HepG2 (cell line): ENCODE measurements around the gene LRRC8D. TPM values are rescaled to one million over a fixed set of nuclear protein-coding genes. Genes with fewer than 3 reads are reported as not detected.

ENCODE experiments used
- CBX2 ChIP-seq, 2 experiments: fragments of 200-600 bp in 1 of 2; sonication (generic); formaldehyde crosslinking in 1 of 2; IDR thresholded peaks; 2 replicates each; pipeline versions ENCODE4 v1.7.0 to v1.8.1; 2018 to 2022; ENCODE audit warnings: low read depth in 2 of 2, low read length in 1 of 2, mild to moderate bottlenecking in 1 of 2, missing genetic modification reagents in 1 of 2
- E2F2 ChIP-seq: sonication (generic); formaldehyde crosslinking; IDR thresholded peaks from 2 replicates; pipeline ENCODE4 v1.4.0; 2020; ENCODE audit warnings: missing genetic modification reagents, borderline replicate concordance
- ELF3 ChIP-seq: IDR thresholded peaks from 2 replicates; pipeline ENCODE4 v1.6.1; 2016; ENCODE audit warnings: missing genetic modification reagents, missing compliant biosample characterization
- HNF1A ChIP-seq, 2 experiments: sonication (generic) in 1 of 2; formaldehyde crosslinking in 1 of 2; IDR thresholded peaks; 2 replicates each; pipeline versions ENCODE4 v1.4.0 to v1.6.1; 2016 to 2020; ENCODE audit warnings: borderline replicate concordance in 1 of 2, low read depth in 1 of 2, mild to moderate bottlenecking in 1 of 2, missing genetic modification reagents in 1 of 2
- HOXA7 ChIP-seq: sonication (generic); formaldehyde crosslinking; IDR thresholded peaks from 2 replicates; pipeline ENCODE4 v1.8.1; 2022; ENCODE audit warnings: mild to moderate bottlenecking, missing genetic modification reagents, moderate library complexity
- NFKBIZ ChIP-seq: IDR thresholded peaks from 2 replicates; pipeline ENCODE4 v1.6.1; 2018; ENCODE audit warnings: missing genetic modification reagents, missing compliant biosample characterization
- PHF21A ChIP-seq: sonication (generic); formaldehyde crosslinking; IDR thresholded peaks from 2 replicates; pipeline ENCODE4 v1.5.0; 2020; ENCODE audit warnings: mild to moderate bottlenecking, missing genetic modification reagents
- SRSF1 ChIP-seq: fragments of 200-400 bp; formaldehyde crosslinking; optimal IDR thresholded peaks from 2 replicates; pipeline ENCODE3; 2017; ENCODE audit warnings: mild to moderate bottlenecking, low read depth, low read length, moderate library complexity
- THAP8 ChIP-seq: sonication (generic); formaldehyde crosslinking; IDR thresholded peaks from 2 replicates; pipeline ENCODE4 v1.5.1; 2020; ENCODE audit warnings: missing genetic modification reagents, mild to moderate bottlenecking, borderline replicate concordance
- TOE1 ChIP-seq: sonication (generic); formaldehyde crosslinking; IDR thresholded peaks from 2 replicates; pipeline ENCODE4 v1.4.0; 2020; ENCODE audit warnings: mild to moderate bottlenecking, missing genetic modification reagents
- ZBTB8A ChIP-seq: sonication (generic); formaldehyde crosslinking; IDR thresholded peaks from 2 replicates; pipeline ENCODE4 v1.4.0; 2020; ENCODE audit warnings: mild to moderate bottlenecking, low read depth, missing genetic modification reagents, borderline replicate concordance
- ZNF790 ChIP-seq: sonication (generic); formaldehyde crosslinking; IDR thresholded peaks from 2 replicates; pipeline ENCODE4 v1.8.0; 2022; ENCODE audit warnings: missing genetic modification reagents, mild to moderate bottlenecking, borderline replicate concordance
- ZZZ3 ChIP-seq: sonication (generic); formaldehyde crosslinking; IDR thresholded peaks from 2 replicates; pipeline ENCODE4 v1.4.0; 2020; ENCODE audit warnings: missing genetic modification reagents, mild to moderate bottlenecking, borderline replicate concordance
- polyA plus RNA-seq, 8 experiments: library from polyadenylated mRNA; depleted of rRNA in 3 of 8; stranded (reverse) in 7 of 8; unstranded in 1 of 8; fragments of >200 nt; fragmentation: Illumina TruSeq in 4 of 8; extraction: Trizol in 4 of 8; gene quantifications; 2 replicates each; pipeline versions ENCODE4 v1.2.1 to v1.2.3, GENCODE V29; 2011 to 2016; ENCODE audit warnings: low read depth in 4 of 8, missing spikeins in 1 of 8, mixed read lengths in 1 of 8; ENCODE audit not compliant: insufficient read depth in 1 of 8
- total RNA-seq, 5 experiments: library from RNA; depleted of rRNA; stranded (reverse); fragments of >200 nt; fragmentation: Illumina TruSeq; extraction: Trizol; gene quantifications; 2 replicates each; pipeline ENCODE4 v1.2.3, GENCODE V29; 2016; ENCODE audit warnings: low read depth in 1 of 5
- TF ChIP-seq, protein P1 (sequence below): sonication (generic); formaldehyde crosslinking; IDR thresholded peaks from 2 replicates; pipeline ENCODE4 v1.5.1; 2020; ENCODE audit warnings: missing genetic modification reagents, mild to moderate bottlenecking, borderline replicate concordance

Gene LRRC8D
- total and polyA plus RNA-seq, 2 of the 13 experiments (the other 11 are each of a cell fraction or from before 2014, with no cell fraction given) = 29.9 to 45.5 TPM

- TF ChIP-seq ZNF790 (CRISPR knock-in tag) (peak; percentile 34; the same call in 1 of the 2 replicates), NFKBIZ (no peak), HNF1A (IDR thresholded peaks at IDR 0.05; ENCODE audit: low read depth) (no peak), HNF1A (CRISPR knock-in tag; IDR thresholded peaks at IDR 0.05; ENCODE audit: borderline replicate concordance) (no peak), ZBTB8A (CRISPR knock-in tag) (no peak), TOE1 (no peak), THAP8 (CRISPR knock-in tag) (no peak), PHF21A (CRISPR knock-in tag) (peak; percentile 65; the same call in 1 of the 2 replicates), E2F2 (CRISPR knock-in tag) (no peak), ELF3 (CRISPR knock-in tag) (peak; percentile 51; the same call in 1 of the 2 replicates), SRSF1 (no peak), CBX2 (IDR thresholded peaks at IDR 0.05; ENCODE audit: low read depth, low read length) (no peak), CBX2 (CRISPR knock-in tag; IDR thresholded peaks at IDR 0.05; ENCODE audit: low read depth) (no peak), ZZZ3 (CRISPR knock-in tag) (no peak), HOXA7 (CRISPR knock-in tag) (no peak)
- TF ChIP-seq, protein P1, sequence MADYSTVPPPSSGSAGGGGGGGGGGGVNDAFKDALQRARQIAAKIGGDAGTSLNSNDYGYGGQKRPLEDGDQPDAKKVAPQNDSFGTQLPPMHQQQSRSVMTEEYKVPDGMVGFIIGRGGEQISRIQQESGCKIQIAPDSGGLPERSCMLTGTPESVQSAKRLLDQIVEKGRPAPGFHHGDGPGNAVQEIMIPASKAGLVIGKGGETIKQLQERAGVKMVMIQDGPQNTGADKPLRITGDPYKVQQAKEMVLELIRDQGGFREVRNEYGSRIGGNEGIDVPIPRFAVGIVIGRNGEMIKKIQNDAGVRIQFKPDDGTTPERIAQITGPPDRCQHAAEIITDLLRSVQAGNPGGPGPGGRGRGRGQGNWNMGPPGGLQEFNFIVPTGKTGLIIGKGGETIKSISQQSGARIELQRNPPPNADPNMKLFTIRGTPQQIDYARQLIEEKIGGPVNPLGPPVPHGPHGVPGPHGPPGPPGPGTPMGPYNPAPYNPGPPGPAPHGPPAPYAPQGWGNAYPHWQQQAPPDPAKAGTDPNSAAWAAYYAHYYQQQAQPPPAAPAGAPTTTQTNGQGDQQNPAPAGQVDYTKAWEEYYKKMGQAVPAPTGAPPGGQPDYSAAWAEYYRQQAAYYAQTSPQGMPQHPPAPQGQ (CRISPR knock-in tag) = 0 out of 2 replicates have a peak, but pooled peaks have one; percentile 36
These were observed at the start of gene LRRC8D (continued) for GRCh38 chr1:89820422-89821321.
